GM12878 (cell line): ENCODE data around the gene PRDM16.

Experiments used
- CBX5 ChIP-seq: sonication (generic); IDR thresholded peaks from 2 replicates; pipeline ENCODE4 v1.6.1; 2016; ENCODE audit warnings: low read depth, moderate library complexity, mild to moderate bottlenecking, inconsistent platforms
- CHD2 ChIP-seq: IDR thresholded peaks from 2 replicates; pipeline ENCODE4 v1.6.1; 2011; ENCODE audit warnings: low read depth, low read length, improper control_type of control experiment, borderline replicate concordance
- FOXM1 ChIP-seq: IDR thresholded peaks from 2 replicates; pipeline ENCODE4 v1.6.1; 2012; ENCODE audit warnings: low read depth, mild to moderate bottlenecking, inconsistent platforms, low read length, moderate library complexity
- GABPA ChIP-seq: IDR thresholded peaks from 2 replicates; pipeline ENCODE4 v1.6.1; 2014; ENCODE audit warnings: antibody characterized with exemption, low read depth, mild to moderate bottlenecking, inconsistent platforms
- HCFC1 ChIP-seq: fragments of 150-350 bp; IDR thresholded peaks from 2 replicates; pipeline ENCODE4 v1.6.1; 2014; ENCODE audit warnings: low read length
- POLR2A ChIP-seq: IDR thresholded peaks from 2 replicates; pipeline ENCODE4 v1.6.1; 2011; ENCODE audit warnings: low read depth, mild to moderate bottlenecking, low read length
- RFX5 ChIP-seq: IDR thresholded peaks from 2 replicates; pipeline ENCODE4 v1.6.1; 2011; ENCODE audit warnings: low read depth, low read length, improper control_type of control experiment
- SMC3 ChIP-seq: IDR thresholded peaks from 2 replicates; pipeline ENCODE4 v1.6.1; 2011; ENCODE audit warnings: low read length, improper control_type of control experiment, borderline replicate concordance
- SPI1 ChIP-seq: IDR thresholded peaks from 2 replicates; pipeline ENCODE4 v1.6.1; 2011; ENCODE audit warnings: low read depth, mild to moderate bottlenecking, low read length, moderate library complexity, borderline replicate concordance; ENCODE audit not compliant: insufficient read depth
- TF ChIP-seq, protein P1 (sequence below), 3 experiments: IDR thresholded peaks in 2 of 3; conservative IDR thresholded peaks in 1 of 3; 2 replicates each; pipeline ENCODE4 v1.5.1; 2011; ENCODE audit warnings: low read depth in 3 of 3, low read length in 3 of 3, mild to moderate bottlenecking in 3 of 3, control low read depth in 2 of 3, moderate library complexity in 2 of 3, inconsistent platforms in 1 of 3, mixed read lengths in 1 of 3; ENCODE audit not compliant: control insufficient read depth in 2 of 3, insufficient read depth in 1 of 3; ENCODE audit errors: extremely low read depth in 1 of 3

DNA sequence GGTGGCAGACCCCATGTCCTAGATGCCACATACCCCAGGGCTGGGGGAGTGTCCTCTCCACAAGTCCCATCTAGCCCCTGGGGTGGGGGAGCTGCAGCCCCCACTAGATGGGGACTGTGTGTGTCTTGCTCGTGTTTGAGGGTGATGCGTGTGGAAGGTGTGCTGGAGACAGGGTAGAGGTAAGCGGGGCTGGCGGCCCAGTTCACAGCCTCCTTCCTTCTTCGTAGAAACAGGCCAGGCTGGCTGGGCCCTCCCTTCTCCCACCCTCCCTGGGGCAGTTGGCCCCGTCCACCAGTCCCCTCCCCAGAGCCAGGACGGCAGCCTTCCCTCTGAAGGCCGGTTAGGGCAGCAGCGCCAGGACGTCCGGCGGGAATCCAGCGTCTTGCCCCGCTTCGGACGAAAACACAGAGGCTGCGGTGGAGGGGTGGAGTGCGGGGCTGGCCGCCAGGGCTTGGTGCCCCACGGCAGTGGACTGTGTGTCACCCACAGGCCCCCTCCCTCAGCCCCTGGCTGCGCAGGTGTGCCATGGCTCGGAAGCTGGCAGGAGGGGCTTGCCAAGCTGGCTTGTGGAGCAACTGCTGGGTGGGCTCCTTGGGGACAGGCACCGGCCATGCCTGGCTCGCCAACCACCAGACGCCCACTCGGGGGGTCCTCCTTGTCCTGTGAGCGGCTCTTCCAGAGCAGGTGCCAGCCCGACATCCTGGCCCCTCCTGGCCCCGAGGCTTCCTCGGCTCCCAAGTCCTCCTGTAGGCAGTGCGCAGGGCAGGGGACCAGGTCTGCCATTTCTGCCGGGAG, 3.6 kb downstream of the PRDM16 start:
- TF ChIP-seq SMC3 (no peak), CBX5 (no peak), POLR2A (no peak), SPI1 (no peak), RFX5 (no peak), HCFC1 (no peak), FOXM1 (no peak), GABPA (no peak), CHD2 (no peak)
- TF ChIP-seq, protein P1, sequence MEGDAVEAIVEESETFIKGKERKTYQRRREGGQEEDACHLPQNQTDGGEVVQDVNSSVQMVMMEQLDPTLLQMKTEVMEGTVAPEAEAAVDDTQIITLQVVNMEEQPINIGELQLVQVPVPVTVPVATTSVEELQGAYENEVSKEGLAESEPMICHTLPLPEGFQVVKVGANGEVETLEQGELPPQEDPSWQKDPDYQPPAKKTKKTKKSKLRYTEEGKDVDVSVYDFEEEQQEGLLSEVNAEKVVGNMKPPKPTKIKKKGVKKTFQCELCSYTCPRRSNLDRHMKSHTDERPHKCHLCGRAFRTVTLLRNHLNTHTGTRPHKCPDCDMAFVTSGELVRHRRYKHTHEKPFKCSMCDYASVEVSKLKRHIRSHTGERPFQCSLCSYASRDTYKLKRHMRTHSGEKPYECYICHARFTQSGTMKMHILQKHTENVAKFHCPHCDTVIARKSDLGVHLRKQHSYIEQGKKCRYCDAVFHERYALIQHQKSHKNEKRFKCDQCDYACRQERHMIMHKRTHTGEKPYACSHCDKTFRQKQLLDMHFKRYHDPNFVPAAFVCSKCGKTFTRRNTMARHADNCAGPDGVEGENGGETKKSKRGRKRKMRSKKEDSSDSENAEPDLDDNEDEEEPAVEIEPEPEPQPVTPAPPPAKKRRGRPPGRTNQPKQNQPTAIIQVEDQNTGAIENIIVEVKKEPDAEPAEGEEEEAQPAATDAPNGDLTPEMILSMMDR (IDR thresholded peaks at IDR 0.05 in 2 of 3, conservative IDR thresholded peaks at IDR 0.05 in 1 of 3; ENCODE audit: control insufficient read depth in 2 of 3, extremely low read depth in 1 of 3, insufficient read depth in 1 of 3, low read depth in 3 of 3, low read length in 3 of 3): no peak
